NCI-H2029 treated with DMSO at 0.1 percent for 48 hours (cell line): ENCODE measurements around the gene ANKRD29.

ENCODE experiments used
- DNase-seq: peaks from one replicate; lab custom pipeline; 2025; lab: John Stamatoyannopoulos, UW

Gene ANKRD29

GRCh38 chr18:23684515-23685197, 21.9 kb upstream of the ANKRD29 start:
- no peak for DNase-seq

GRCh38 chr18:23683671-23684070, 21.0 kb upstream of the ANKRD29 start:
- DNase-seq: no peak

- no peak for DNase-seq
Measured at GRCh38 chr18:23683155-23683554, 20.4 kb upstream of the ANKRD29 start.

GRCh38 chr18:23682472-23682871, 19.8 kb upstream of the ANKRD29 start:
- no peak for DNase-seq

- no peak for DNase-seq
Measured at GRCh38 chr18:23682045-23682444, 19.3 kb upstream of the ANKRD29 start.

- no peak for DNase-seq
Measured at GRCh38 chr18:23675896-23676295, 13.2 kb upstream of the ANKRD29 start.

GRCh38 chr18:23675236-23675635, 12.5 kb upstream of the ANKRD29 start:
- no peak for DNase-seq

- DNase-seq: no peak
Measured at GRCh38 chr18:23673725-23674124, 11.0 kb upstream of the ANKRD29 start.

- no peak for DNase-seq
Measured at GRCh38 chr18:23671564-23671963, 8.9 kb upstream of the ANKRD29 start.

GRCh38 chr18:23669804-23670405, 7.2 kb upstream of the ANKRD29 start:
- DNase-seq: no peak

GRCh38 chr18:23669202-23669766, 6.6 kb upstream of the ANKRD29 start:
- DNase-seq: no peak

- DNase-seq: no peak
Measured at GRCh38 chr18:23668731-23669130, 6.0 kb upstream of the ANKRD29 start.

- no peak for DNase-seq
Measured at GRCh38 chr18:23667114-23667513, 4.4 kb upstream of the ANKRD29 start.

- no peak for DNase-seq
Measured at GRCh38 chr18:23664674-23665073, 2.0 kb upstream of the ANKRD29 start.

- DNase-seq: no peak
Measured at GRCh38 chr18:23661735-23662308, 889 bp downstream of the ANKRD29 start.

GRCh38 chr18:23658285-23658684, 4.4 kb downstream of the ANKRD29 start:
- DNase-seq: no peak

- no peak for DNase-seq
Measured at GRCh38 chr18:23652232-23652631, 10.5 kb downstream of the ANKRD29 start.

- no peak for DNase-seq
Measured at GRCh38 chr18:23650968-23651927, 11.5 kb downstream of the ANKRD29 start.

GRCh38 chr18:23648940-23649607, 13.6 kb downstream of the ANKRD29 start:
- no peak for DNase-seq

GRCh38 chr18:23648456-23648855, 14.3 kb downstream of the ANKRD29 start:
- DNase-seq: no peak

GRCh38 chr18:23646282-23646681, 16.4 kb downstream of the ANKRD29 start:
- no peak for DNase-seq
